Kidney glomerular epithelial cell (primary cell): ENCODE results near the gene EMC9.

Source experiments
- DNase-seq: peaks from one replicate; lab custom pipeline; 2025; lab: John Stamatoyannopoulos, UW

Gene EMC9

GRCh38 chr14:24177041-24177825 is 35.8 kb upstream of the EMC9 start:
- DNase-seq, result no peak

GRCh38 chr14:24176599-24176998 is 35.2 kb upstream of the EMC9 start:
- no peak for DNase-seq

- DNase-seq, result no peak
Observed at GRCh38 chr14:24172871-24173281, 31.5 kb upstream of the EMC9 start.

GRCh38 chr14:24172261-24172860 is 31.0 kb upstream of the EMC9 start:
- DNase-seq, result no peak

GRCh38 chr14:24171422-24172260 is 30.2 kb upstream of the EMC9 start, which contains the start of gene REC8:
REC8 (plus strand) TSS chr14:24172080; CDS start chr14:24172553, 473 bp downstream.
- peak; percentile 75 for DNase-seq

GRCh38 chr14:24167469-24168114 is 26.2 kb upstream of the EMC9 start:
- DNase-seq, result no peak

- no peak for DNase-seq
Observed at GRCh38 chr14:24165785-24166184, 24.4 kb upstream of the EMC9 start.

- DNase-seq, result no peak
Observed at GRCh38 chr14:24164518-24164991, 23.2 kb upstream of the EMC9 start.

GRCh38 chr14:24162093-24162492 is 20.7 kb upstream of the EMC9 start:
- DNase-seq, result no peak

- peak; percentile 96 for DNase-seq
Observed at GRCh38 chr14:24160850-24161804, 19.7 kb upstream of the EMC9 start, which contains the start of gene IRF9. IRF9 (plus strand) TSS chr14:24161265; CDS start chr14:24162145, 880 bp downstream.

- no peak for DNase-seq
Observed at GRCh38 chr14:24160499-24160849, 19.1 kb upstream of the EMC9 start.

GRCh38 chr14:24159777-24160498 is 18.5 kb upstream of the EMC9 start:
- DNase-seq, result no peak

- no peak for DNase-seq
Observed at GRCh38 chr14:24157331-24157730, 15.9 kb upstream of the EMC9 start.

- no peak for DNase-seq
Observed at GRCh38 chr14:24156840-24157239, 15.4 kb upstream of the EMC9 start.

- DNase-seq, result no peak
Observed at GRCh38 chr14:24155100-24155499, 13.7 kb upstream of the EMC9 start.

- DNase-seq, result no peak
Observed at GRCh38 chr14:24151404-24152080, 10.2 kb upstream of the EMC9 start.

- no peak for DNase-seq
Observed at GRCh38 chr14:24150993-24151392, 9.6 kb upstream of the EMC9 start.

GRCh38 chr14:24150567-24150966 is 9.2 kb upstream of the EMC9 start:
- DNase-seq, result no peak

- no peak for DNase-seq
Observed at GRCh38 chr14:24150061-24150460, 8.7 kb upstream of the EMC9 start.
